Lower leg skin (tissue), 3 donors: ENCODE data around the gene FRAS1.

Experiments used
- POLR2A ChIP-seq, 2 donors: fragments of 450-650 bp; IDR thresholded peaks; one replicate each; pipeline ENCODE4 v1.6.1; 2016 to 2017; ENCODE audit warnings: antibody characterized with exemption in 2 of 2, mild to moderate bottlenecking in 1 of 2, moderate library complexity in 1 of 2
- TF ChIP-seq, protein P1 (sequence below), 3 donors: fragments of 450-650 bp; IDR thresholded peaks; one replicate each; pipeline ENCODE4 v1.5.1; 2016; ENCODE audit warnings: antibody characterized with exemption in 3 of 3, mild to moderate bottlenecking in 3 of 3, moderate library complexity in 2 of 3

DNA sequence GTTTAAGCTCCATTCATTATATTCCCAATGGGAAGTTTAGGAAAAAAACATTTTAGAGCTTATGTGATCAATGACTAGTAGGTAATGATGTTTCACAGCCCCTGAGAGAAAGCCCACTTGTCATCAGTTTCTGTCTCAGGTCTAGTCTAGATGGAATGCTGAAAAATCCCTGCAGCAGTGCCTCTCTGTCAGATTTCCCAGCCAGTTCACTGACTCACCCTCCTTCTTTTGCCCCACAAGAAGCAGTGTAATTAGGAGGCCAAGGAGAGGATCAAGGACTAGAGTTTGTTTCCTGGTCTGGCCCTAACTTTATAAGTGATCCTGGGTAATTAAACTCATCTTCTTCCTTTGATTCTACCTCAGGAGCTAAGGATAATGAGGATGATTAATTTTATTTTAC, 375.8 kb downstream of the FRAS1 start:
- TF ChIP-seq, protein P1, sequence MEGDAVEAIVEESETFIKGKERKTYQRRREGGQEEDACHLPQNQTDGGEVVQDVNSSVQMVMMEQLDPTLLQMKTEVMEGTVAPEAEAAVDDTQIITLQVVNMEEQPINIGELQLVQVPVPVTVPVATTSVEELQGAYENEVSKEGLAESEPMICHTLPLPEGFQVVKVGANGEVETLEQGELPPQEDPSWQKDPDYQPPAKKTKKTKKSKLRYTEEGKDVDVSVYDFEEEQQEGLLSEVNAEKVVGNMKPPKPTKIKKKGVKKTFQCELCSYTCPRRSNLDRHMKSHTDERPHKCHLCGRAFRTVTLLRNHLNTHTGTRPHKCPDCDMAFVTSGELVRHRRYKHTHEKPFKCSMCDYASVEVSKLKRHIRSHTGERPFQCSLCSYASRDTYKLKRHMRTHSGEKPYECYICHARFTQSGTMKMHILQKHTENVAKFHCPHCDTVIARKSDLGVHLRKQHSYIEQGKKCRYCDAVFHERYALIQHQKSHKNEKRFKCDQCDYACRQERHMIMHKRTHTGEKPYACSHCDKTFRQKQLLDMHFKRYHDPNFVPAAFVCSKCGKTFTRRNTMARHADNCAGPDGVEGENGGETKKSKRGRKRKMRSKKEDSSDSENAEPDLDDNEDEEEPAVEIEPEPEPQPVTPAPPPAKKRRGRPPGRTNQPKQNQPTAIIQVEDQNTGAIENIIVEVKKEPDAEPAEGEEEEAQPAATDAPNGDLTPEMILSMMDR (IDR thresholded peaks at IDR 0.05): no peak
- TF ChIP-seq POLR2A (IDR thresholded peaks at IDR 0.05): no peak
